NCI-H69 (cell line): ENCODE results near the gene HINT2.

Experiments
- DNase-seq: peaks from one replicate; lab custom pipeline; 2025; lab: John Stamatoyannopoulos, UW

Gene HINT2

GRCh38 chr9:35814841-35815543 lies at the start of gene HINT2:
Gene HINT2 (minus strand): TSS chr9:35815042. CDS start chr9:35814979, 63 bp downstream.
- peak; percentile 99 for DNase-seq

- DNase-seq: no peak
Observed at GRCh38 chr9:35863583-35863982, 48.7 kb upstream of the HINT2 start.

GRCh38 chr9:35862328-35862727 lies 47.5 kb upstream of the HINT2 start:
- DNase-seq: no peak

GRCh38 chr9:35861161-35861897 lies 46.5 kb upstream of the HINT2 start:
- DNase-seq: no peak

- DNase-seq: no peak
Observed at GRCh38 chr9:35859990-35860339, 45.1 kb upstream of the HINT2 start.

- DNase-seq: peak; percentile 11
Observed at GRCh38 chr9:35859310-35859989, 44.6 kb upstream of the HINT2 start.

GRCh38 chr9:35858458-35858857 lies 43.6 kb upstream of the HINT2 start:
- no peak for DNase-seq

- no peak for DNase-seq
Observed at GRCh38 chr9:35856882-35857281, 42.0 kb upstream of the HINT2 start.

GRCh38 chr9:35856206-35856605 lies 41.4 kb upstream of the HINT2 start:
- DNase-seq: no peak

- no peak for DNase-seq
Observed at GRCh38 chr9:35854091-35854762, 39.4 kb upstream of the HINT2 start.

GRCh38 chr9:35852876-35853865 lies 38.3 kb upstream of the HINT2 start:
- DNase-seq: no peak

- no peak for DNase-seq
Observed at GRCh38 chr9:35852267-35852815, 37.5 kb upstream of the HINT2 start.

- no peak for DNase-seq
Observed at GRCh38 chr9:35847792-35848572, 33.1 kb upstream of the HINT2 start.

- DNase-seq: no peak
Observed at GRCh38 chr9:35845824-35846771, 31.3 kb upstream of the HINT2 start.

GRCh38 chr9:35844628-35845270 lies 29.9 kb upstream of the HINT2 start:
- DNase-seq: no peak

GRCh38 chr9:35842795-35843194 lies 28.0 kb upstream of the HINT2 start:
- no peak for DNase-seq

GRCh38 chr9:35842020-35842745 lies 27.3 kb upstream of the HINT2 start:
- DNase-seq: no peak

- no peak for DNase-seq
Observed at GRCh38 chr9:35841645-35841900, 26.7 kb upstream of the HINT2 start.
